ENCODE data around the gene BRSK2. TPM values are rescaled to one million over a fixed set of nuclear protein-coding genes. Genes with fewer than 3 reads are reported as not detected.

Gene BRSK2
- total RNA-seq, 2 donors from 2014 or later = 67.5 to 113 TPM

DNA sequence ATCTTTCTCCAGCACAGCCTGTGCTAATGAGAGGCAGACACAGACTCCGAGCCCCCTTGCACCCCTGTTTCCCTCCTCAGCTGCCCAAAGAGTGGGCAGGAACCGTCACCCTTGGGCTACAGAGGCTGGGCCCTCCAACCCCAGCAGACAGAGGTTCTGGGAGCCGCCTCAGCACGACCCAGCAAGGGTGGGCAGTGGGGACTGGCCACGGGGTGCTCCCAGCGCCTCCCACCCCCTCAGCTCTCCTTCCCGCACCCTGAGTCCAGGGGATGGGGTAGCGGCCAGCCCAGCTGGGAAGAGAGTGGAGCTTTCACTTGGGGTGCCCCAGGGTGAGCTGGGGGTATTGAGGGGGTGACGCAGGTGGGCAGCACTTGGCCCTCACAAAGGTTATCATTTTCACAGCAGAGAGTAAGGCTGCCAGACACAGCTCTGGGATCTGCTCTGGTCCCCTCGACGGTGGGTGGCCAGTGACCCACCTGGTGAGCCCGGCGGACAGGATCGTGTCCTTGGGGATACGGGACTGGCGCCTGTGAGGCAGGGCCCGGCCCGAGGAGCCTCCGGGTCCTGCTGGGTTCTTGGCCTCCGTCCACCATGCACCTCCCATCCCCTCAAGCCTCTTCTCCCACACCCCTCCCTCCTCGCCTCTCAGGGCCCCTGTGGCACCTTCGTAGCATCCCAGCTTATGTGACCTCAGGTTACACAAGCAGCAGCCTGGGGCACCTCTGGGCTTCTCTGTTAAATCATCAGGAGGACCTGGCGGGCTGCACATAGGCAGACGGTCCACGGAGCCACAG is 14.4 kb upstream of the BRSK2 start:
- no peak for TF ChIP-seq POLR2A (IDR thresholded peaks at IDR 0.05)
- TF ChIP-seq, protein P1, sequence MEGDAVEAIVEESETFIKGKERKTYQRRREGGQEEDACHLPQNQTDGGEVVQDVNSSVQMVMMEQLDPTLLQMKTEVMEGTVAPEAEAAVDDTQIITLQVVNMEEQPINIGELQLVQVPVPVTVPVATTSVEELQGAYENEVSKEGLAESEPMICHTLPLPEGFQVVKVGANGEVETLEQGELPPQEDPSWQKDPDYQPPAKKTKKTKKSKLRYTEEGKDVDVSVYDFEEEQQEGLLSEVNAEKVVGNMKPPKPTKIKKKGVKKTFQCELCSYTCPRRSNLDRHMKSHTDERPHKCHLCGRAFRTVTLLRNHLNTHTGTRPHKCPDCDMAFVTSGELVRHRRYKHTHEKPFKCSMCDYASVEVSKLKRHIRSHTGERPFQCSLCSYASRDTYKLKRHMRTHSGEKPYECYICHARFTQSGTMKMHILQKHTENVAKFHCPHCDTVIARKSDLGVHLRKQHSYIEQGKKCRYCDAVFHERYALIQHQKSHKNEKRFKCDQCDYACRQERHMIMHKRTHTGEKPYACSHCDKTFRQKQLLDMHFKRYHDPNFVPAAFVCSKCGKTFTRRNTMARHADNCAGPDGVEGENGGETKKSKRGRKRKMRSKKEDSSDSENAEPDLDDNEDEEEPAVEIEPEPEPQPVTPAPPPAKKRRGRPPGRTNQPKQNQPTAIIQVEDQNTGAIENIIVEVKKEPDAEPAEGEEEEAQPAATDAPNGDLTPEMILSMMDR (IDR thresholded peaks at IDR 0.05) = no peak
- no peaks in the 10 kb centered on the region for H3K36me3 ChIP-seq (replicated peaks in 1 of 2; ENCODE audit: insufficient read depth in 1 of 2, low read depth in 2 of 2)
- no peaks in the 10 kb centered on the region for H3K27me3 ChIP-seq
- no peaks in the 10 kb centered on the region for H3K4me1 ChIP-seq
- no peak overlapping the region for H3K27ac ChIP-seq
- no peak overlapping the region for H3K4me3 ChIP-seq
- no peak for DNase-seq
- intact Hi-C loops (cut with DNase I) = no loop called here
- no peak for ATAC-seq
- H3K9me3 ChIP-seq = no peaks in the 10 kb centered on the region
- WGBS, 2 donors = 89 to 90% methylated on average over 10 to 24 of the region's 25 CpGs

DNA sequence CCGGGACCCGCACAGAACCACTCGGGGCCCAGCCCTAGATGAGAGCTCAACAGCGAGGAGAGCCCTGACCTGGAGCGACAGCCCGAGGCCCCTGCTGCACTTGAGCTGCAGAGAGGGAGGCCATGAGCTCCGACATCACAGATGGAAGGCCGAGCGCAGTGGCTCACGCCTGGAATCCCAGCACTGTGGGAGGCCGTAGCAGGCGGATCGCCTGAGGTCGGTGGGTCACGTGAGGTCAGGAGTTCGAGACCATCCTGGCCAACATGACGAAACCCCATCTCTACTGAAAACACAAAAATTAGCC is 13.8 kb upstream of the BRSK2 start:
- H3K27me3 ChIP-seq = no peaks in the 10 kb centered on the region
- no peak for ATAC-seq
- H3K4me1 ChIP-seq = no peaks in the 10 kb centered on the region
- DNase-seq = no peak
- TF ChIP-seq POLR2A (IDR thresholded peaks at IDR 0.05) = no peak
- TF ChIP-seq, protein P1 (IDR thresholded peaks at IDR 0.05) = no peak
- no peak overlapping the region for H3K4me3 ChIP-seq
- no peaks in the 10 kb centered on the region for H3K36me3 ChIP-seq (replicated peaks in 1 of 2; ENCODE audit: insufficient read depth in 1 of 2, low read depth in 2 of 2)
- 97 to 98% methylated on average over 13 to 17 of the region's 17 CpGs for WGBS, 2 donors
- intact Hi-C loops (cut with DNase I) = no loop called here
- H3K27ac ChIP-seq = no peak overlapping the region
- H3K9me3 ChIP-seq = no peaks in the 10 kb centered on the region

DNA sequence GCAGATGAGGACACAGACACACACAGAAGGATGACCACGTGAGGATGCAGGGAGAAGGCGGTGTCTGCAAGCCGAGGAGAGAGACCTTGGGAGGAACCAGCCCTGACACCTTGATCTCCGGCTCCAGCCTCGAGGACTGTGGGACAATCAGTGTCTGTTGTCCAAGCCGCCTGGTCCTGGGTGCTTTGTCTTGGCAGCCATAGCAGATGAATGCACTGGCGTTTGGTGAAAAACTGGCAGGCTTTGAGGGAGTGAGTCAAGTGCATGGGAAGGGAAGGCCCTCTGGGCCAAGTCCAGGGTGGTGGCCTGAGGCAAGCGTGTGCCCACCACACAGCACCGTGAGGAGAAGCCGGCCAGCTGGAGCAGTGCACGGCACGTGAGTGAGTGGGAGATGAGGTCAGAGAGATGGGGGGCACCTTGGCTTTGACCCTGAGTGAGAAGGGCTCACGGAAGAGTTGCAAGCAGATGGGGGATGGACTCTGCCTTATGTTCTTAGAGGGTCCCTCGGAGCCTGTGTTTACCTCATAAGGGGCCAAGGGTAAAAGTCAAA is 12.4 kb upstream of the BRSK2 start:
- DNase-seq = no peak
- no peak overlapping the region for H3K27ac ChIP-seq
- H3K4me3 ChIP-seq = no peak overlapping the region
- 84 to 88% methylated on average over 13 to 14 of the region's 14 CpGs for WGBS, 2 donors
- no peaks in the 10 kb centered on the region for H3K4me1 ChIP-seq
- no peaks in the 10 kb centered on the region for H3K9me3 ChIP-seq
- intact Hi-C loops (cut with DNase I) = no loop called here
- no peaks in the 10 kb centered on the region for H3K36me3 ChIP-seq (replicated peaks in 1 of 2; ENCODE audit: insufficient read depth in 1 of 2, low read depth in 2 of 2)
- no peak for ATAC-seq
- no peaks in the 10 kb centered on the region for H3K27me3 ChIP-seq
- no peak for TF ChIP-seq POLR2A (IDR thresholded peaks at IDR 0.05)
- TF ChIP-seq, protein P1 (IDR thresholded peaks at IDR 0.05) = no peak

DNA sequence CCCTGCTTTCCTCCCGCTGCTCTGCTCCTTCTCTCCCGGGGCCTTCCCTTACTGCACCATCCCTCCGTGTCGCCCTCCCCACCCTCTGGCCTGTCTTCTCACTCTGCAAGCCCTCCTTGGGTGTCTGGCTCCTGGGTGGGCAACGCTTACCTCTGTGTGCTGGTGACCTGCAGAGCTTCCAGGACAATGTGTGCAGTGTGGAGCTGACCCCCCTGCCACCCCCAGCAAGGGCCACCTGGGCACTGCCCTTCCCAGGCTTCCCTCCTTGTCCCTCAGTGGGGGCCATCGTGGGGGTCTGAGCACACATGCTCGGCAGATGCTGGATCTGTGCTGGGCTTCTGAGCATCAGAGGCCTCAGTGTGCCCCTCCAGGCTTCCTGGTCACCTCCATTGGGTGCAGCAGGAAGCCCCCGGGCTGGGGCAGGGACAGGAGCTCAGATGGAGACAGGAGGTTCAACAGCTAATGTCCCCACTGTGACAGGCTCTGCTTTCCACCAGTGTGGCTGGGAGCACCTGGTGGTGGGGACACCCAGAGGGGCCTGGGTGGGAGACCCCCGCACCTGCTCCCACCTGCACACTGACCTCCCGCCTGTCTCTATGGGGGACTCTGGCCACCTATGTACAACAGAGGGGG is 7.8 kb upstream of the BRSK2 start:
- no peaks in the 10 kb centered on the region for H3K27me3 ChIP-seq
- no peak overlapping the region for H3K4me3 ChIP-seq
- intact Hi-C loops (cut with DNase I) = no loop called here
- ATAC-seq (no peak), DNase-seq (no peak)
- peaks cover 12% of the 10 kb centered on the region for H3K4me1 ChIP-seq
- no peaks in the 10 kb centered on the region for H3K9me3 ChIP-seq
- whole genome bisulfite sequencing, 2 donors = 78 to 81% methylated on average over 7 to 10 of the region's 10 CpGs
- no peak overlapping the region for H3K27ac ChIP-seq
- H3K36me3 ChIP-seq (replicated peaks in 1 of 2; ENCODE audit: insufficient read depth in 1 of 2, low read depth in 2 of 2) = no peaks in the 10 kb centered on the region
- TF ChIP-seq, protein P1 (IDR thresholded peaks at IDR 0.05) = no peak
- TF ChIP-seq POLR2A (IDR thresholded peaks at IDR 0.05) = no peak
